ENCODE data around the gene SETD2. TPM values are rescaled to one million over a fixed set of nuclear protein-coding genes. Genes with fewer than 3 reads are reported as not detected.
A peak's percentile ranks its signal among the peaks of the same experiment; 100 is the strongest.
"Not testable (repeated sequence)": the region's sequence is repeated elsewhere in the genome, so short reads cannot be mapped to it uniquely, and the experiment has no call there.

SETD2 gene
- polyA plus RNA-seq, 4 donors: 15.9 to 38.3 (median 18.7) TPM

DNA sequence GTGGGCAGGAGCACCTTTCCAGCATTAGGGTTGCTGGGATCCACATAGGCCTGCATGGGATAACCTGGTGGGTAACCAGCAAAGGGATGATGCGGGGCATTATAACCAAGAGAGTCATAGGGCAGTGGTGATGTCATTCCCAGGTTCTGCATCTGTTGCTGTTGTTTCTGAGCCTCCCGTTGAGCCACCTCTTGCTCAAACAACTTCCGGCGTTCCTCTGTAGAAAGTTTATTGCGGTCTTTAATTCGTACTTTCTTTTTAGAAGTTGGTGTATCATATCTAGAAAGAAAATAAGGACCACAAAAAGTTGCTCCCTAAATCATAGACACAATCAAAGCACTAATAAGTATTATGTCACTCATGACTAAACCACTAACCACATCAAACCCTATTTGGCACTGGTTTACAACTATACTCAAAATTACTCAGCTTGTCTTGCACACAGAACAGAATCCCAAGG is 106.7 kb downstream of the SETD2 start:
- DNase-seq: peak in 1 of 2 donors; percentile 11
- H3K27me3 ChIP-seq (ENCODE audit: control insufficient read depth in 3 of 3, insufficient read depth in 3 of 3, low read length in 3 of 3): no peaks in the 10 kb centered on the region
- H3K4me3 ChIP-seq (ENCODE audit: low read depth in 1 of 3, low read length in 3 of 3): no peak overlapping the region
- H3K27ac ChIP-seq (ENCODE audit: low read depth in 1 of 3, low read length in 2 of 3): peak overlapping the region in 1 of 3 donors; percentile 24
- H3K9me3 ChIP-seq (ENCODE audit: control insufficient read depth in 2 of 2, insufficient read depth in 1 of 2, low read depth in 1 of 2, low read length in 1 of 2): no peaks in the 10 kb centered on the region
- FAIRE-seq: no peak
- H3K4me1 ChIP-seq (ENCODE audit: control insufficient read depth in 3 of 3, insufficient read depth in 2 of 3, low read depth in 1 of 3, low read length in 2 of 3): no peaks in the 10 kb centered on the region
- 78 to 80% (median 78%) methylated on average over 6 of the region's 6 CpGs for WGBS, 3 donors
- peaks cover 0 to 39% (median 10%) of the 10 kb centered on the region in 3 donors for H3K36me3 ChIP-seq (ENCODE audit: control insufficient read depth in 3 of 3, insufficient read depth in 2 of 3, low read depth in 1 of 3, low read length in 3 of 3)

DNA sequence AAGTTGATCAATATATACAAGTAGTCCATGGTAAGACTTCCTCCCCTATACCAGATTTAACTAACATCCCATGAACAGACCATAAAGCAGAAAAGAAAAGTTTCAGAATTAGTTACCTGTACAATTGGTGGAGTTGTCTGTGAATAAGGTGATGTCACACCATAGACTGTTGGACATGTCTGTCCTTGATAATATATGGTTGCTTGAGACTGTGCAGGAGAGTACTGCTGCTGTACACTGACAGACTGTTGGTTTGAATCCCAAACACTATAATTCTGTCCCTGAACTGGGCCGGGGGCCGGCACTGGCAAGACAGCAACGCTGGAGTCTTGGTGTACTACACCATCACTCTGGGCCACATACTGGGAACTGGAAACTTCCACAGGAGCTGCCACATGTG is 107.2 kb downstream of the SETD2 start:
- no peak for FAIRE-seq
- H3K9me3 ChIP-seq (ENCODE audit: control insufficient read depth in 2 of 2, insufficient read depth in 1 of 2, low read depth in 1 of 2, low read length in 1 of 2): no peaks in the 10 kb centered on the region
- WGBS, 3 donors: 95 to 98% (median 97%) methylated on average over 3 of the region's 3 CpGs
- H3K27me3 ChIP-seq (ENCODE audit: control insufficient read depth in 3 of 3, insufficient read depth in 3 of 3, low read length in 3 of 3): no peaks in the 10 kb centered on the region
- H3K27ac ChIP-seq (ENCODE audit: low read depth in 1 of 3, low read length in 2 of 3): peak overlapping the region in 1 of 3 donors; percentile 24
- H3K36me3 ChIP-seq (ENCODE audit: control insufficient read depth in 3 of 3, insufficient read depth in 2 of 3, low read depth in 1 of 3, low read length in 3 of 3): peaks cover 0 to 42% (median 7%) of the 10 kb centered on the region in 3 donors
- H3K4me1 ChIP-seq (ENCODE audit: control insufficient read depth in 3 of 3, insufficient read depth in 2 of 3, low read depth in 1 of 3, low read length in 2 of 3): no peaks in the 10 kb centered on the region
- no peak for DNase-seq
- no peak overlapping the region for H3K4me3 ChIP-seq (ENCODE audit: low read depth in 1 of 3, low read length in 3 of 3)

DNA sequence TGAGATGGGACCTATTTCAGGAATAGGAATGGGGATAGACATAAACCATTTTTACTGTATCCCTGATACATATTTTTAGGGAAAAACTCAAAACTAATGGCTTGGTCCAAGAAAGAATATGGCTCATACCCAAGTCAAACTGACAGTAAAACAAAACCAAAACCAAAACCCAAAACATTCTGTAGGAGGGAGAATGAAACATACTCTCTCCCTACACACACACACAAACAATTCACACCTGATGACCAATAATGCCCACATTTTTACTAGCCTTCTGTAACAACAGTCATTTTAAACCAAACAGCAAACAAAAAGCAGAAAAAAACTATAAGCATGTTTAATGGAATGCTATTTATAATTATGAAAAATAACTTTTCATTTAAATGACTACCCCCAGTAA is 109.5 kb downstream of the SETD2 start:
- Histone ChIP-seq H3K27ac (ENCODE audit: low read depth in 1 of 3, low read length in 2 of 3) (no peak overlapping the region), H3K4me1 (ENCODE audit: control insufficient read depth in 3 of 3, insufficient read depth in 2 of 3, low read depth in 1 of 3, low read length in 2 of 3) (no peaks in the 10 kb centered on the region), H3K27me3 (ENCODE audit: control insufficient read depth in 3 of 3, insufficient read depth in 3 of 3, low read length in 3 of 3) (no peaks in the 10 kb centered on the region), H3K9me3 (ENCODE audit: control insufficient read depth in 2 of 2, insufficient read depth in 1 of 2, low read depth in 1 of 2, low read length in 1 of 2) (no peaks in the 10 kb centered on the region), H3K36me3 (ENCODE audit: control insufficient read depth in 3 of 3, insufficient read depth in 2 of 3, low read depth in 1 of 3, low read length in 3 of 3) (peaks cover 0 to 38% (median 7%) of the 10 kb centered on the region in 3 donors), H3K4me3 (ENCODE audit: low read depth in 1 of 3, low read length in 3 of 3) (no peak overlapping the region)
- DNase-seq (no peak), FAIRE-seq (peak; percentile 61)

DNA sequence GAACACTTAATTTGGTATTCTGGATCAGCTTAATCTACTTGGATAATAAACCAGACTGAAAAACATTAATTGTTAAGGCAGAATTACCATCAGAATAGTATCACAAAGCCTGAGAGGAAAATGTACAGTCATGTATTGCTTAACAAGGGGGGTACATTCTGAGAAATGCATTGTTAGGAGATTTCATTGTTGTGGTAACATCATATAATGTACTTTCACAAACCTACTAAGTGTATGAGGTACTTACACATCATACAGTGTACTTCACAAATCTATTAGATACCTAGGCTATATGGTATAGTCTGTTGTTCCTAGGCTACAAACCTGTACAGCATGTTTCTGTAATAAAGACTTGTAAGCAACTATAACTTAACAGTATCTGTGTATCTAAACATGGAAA is 116.2 kb downstream of the SETD2 start:
- no peaks in the 10 kb centered on the region for H3K4me1 ChIP-seq (ENCODE audit: control insufficient read depth in 3 of 3, insufficient read depth in 2 of 3, low read depth in 1 of 3, low read length in 2 of 3)
- no peak overlapping the region for H3K27ac ChIP-seq (ENCODE audit: low read depth in 1 of 3, low read length in 2 of 3)
- no peak for DNase-seq
- H3K9me3 ChIP-seq (ENCODE audit: control insufficient read depth in 2 of 2, insufficient read depth in 1 of 2, low read depth in 1 of 2, low read length in 1 of 2): no peaks in the 10 kb centered on the region
- no peaks in the 10 kb centered on the region for H3K27me3 ChIP-seq (ENCODE audit: control insufficient read depth in 3 of 3, insufficient read depth in 3 of 3, low read length in 3 of 3)
- no peak overlapping the region for H3K4me3 ChIP-seq (ENCODE audit: low read depth in 1 of 3, low read length in 3 of 3)
- FAIRE-seq: no peak
- peaks cover 2 to 35% (median 3%) of the 10 kb centered on the region in 3 donors for H3K36me3 ChIP-seq (ENCODE audit: control insufficient read depth in 3 of 3, insufficient read depth in 2 of 3, low read depth in 1 of 3, low read length in 3 of 3)

DNA sequence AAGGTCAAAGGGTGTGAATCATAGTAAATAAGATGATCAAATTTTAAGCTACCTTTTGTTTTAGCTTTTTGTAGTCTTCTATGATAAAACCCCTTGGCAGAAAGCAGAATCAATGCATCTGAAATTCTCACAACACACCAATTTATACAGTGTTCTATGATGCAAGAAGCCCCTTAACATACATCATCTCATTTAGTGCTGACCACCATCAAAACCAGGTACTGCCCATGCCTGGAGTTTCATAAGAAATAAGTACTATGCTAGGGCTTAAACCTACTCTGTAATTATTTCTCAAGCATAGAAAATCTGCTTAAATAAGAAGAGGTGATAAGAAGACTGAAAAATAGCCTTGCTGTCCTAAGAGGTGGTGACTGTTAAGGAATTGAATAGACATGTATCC is 116.8 kb downstream of the SETD2 start:
- no peak for FAIRE-seq
- Histone ChIP-seq H3K36me3 (ENCODE audit: control insufficient read depth in 3 of 3, insufficient read depth in 2 of 3, low read depth in 1 of 3, low read length in 3 of 3) (peaks cover 2 to 30% (median 5%) of the 10 kb centered on the region in 3 donors), H3K9me3 (ENCODE audit: control insufficient read depth in 2 of 2, insufficient read depth in 1 of 2, low read depth in 1 of 2, low read length in 1 of 2) (no peaks in the 10 kb centered on the region), H3K4me1 (ENCODE audit: control insufficient read depth in 3 of 3, insufficient read depth in 2 of 3, low read depth in 1 of 3, low read length in 2 of 3) (no peaks in the 10 kb centered on the region), H3K27ac (ENCODE audit: low read depth in 1 of 3, low read length in 2 of 3) (no peak overlapping the region), H3K4me3 (ENCODE audit: low read depth in 1 of 3, low read length in 3 of 3) (no peak overlapping the region), H3K27me3 (ENCODE audit: control insufficient read depth in 3 of 3, insufficient read depth in 3 of 3, low read length in 3 of 3) (no peaks in the 10 kb centered on the region)
- no peak for DNase-seq

DNA sequence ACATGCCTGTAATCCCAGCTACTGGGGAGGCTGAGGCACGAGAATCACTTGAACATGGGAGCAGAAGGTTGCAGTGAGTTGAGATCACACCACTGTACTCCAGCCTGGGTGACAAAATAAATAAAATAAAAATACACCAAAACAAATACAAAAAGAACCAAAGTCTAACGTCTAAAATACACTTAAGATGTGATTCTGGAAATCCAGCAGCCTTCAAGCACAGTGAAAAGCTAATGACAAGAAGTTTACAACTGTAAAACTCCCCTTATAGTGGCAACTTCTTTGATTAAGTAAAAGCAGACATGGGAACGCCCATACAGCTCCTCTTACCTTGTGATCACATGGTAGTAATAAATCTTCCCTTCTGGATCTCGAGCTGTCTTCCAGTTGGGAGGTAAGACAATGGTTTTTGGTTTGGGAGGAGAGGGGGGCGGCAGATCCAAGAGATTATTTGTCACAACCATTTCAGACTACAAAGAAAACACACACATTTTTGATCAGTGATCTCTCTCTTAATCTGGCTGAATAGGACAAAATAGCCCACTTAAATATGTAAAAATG is 121.6 kb downstream of the SETD2 start:
- Histone ChIP-seq H3K27me3 (ENCODE audit: control insufficient read depth in 3 of 3, insufficient read depth in 3 of 3, low read length in 3 of 3) (no peaks in the 10 kb centered on the region), H3K27ac (ENCODE audit: low read depth in 1 of 3, low read length in 2 of 3) (no peak overlapping the region), H3K4me3 (ENCODE audit: low read depth in 1 of 3, low read length in 3 of 3) (no peak overlapping the region), H3K9me3 (ENCODE audit: control insufficient read depth in 2 of 2, insufficient read depth in 1 of 2, low read depth in 1 of 2, low read length in 1 of 2) (peaks cover 0 to 4% of the 10 kb centered on the region in 2 donors), H3K36me3 (ENCODE audit: control insufficient read depth in 3 of 3, insufficient read depth in 2 of 3, low read depth in 1 of 3, low read length in 3 of 3) (peaks cover 9 to 50% (median 21%) of the 10 kb centered on the region in 3 donors), H3K4me1 (ENCODE audit: control insufficient read depth in 3 of 3, insufficient read depth in 2 of 3, low read depth in 1 of 3, low read length in 2 of 3) (no peaks in the 10 kb centered on the region)
- FAIRE-seq (no peak), DNase-seq (no peak)
- 75 to 83% (median 77%) methylated on average over 5 of the region's 5 CpGs for WGBS, 3 donors

DNA sequence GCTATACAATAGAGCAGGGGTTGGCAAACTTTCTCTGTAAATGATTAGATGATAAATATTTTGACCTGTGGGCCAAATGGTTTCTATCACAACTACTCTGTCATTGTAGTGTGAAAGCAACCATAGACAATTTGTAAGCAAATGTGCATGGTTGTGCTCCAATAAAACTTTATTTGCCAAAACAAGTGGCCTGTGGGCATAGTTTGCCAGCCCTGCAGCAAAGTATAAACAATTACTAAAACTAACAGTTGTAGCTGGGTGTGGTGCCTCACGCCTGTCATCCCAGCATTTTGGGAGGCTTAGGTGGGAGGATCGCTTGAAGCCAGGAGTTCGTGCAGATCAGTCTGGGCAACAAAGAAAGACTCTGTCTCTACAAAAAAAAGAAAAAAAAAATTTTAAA is 122.8 kb downstream of the SETD2 start:
- H3K27me3 ChIP-seq (ENCODE audit: control insufficient read depth in 3 of 3, insufficient read depth in 3 of 3, low read length in 3 of 3): no peaks in the 10 kb centered on the region
- no peak overlapping the region for H3K27ac ChIP-seq (ENCODE audit: low read depth in 1 of 3, low read length in 2 of 3)
- peaks cover 9 to 53% (median 24%) of the 10 kb centered on the region in 3 donors for H3K36me3 ChIP-seq (ENCODE audit: control insufficient read depth in 3 of 3, insufficient read depth in 2 of 3, low read depth in 1 of 3, low read length in 3 of 3)
- no peaks in the 10 kb centered on the region for H3K4me1 ChIP-seq (ENCODE audit: control insufficient read depth in 3 of 3, insufficient read depth in 2 of 3, low read depth in 1 of 3, low read length in 2 of 3)
- FAIRE-seq: no peak
- 95 to 97% (median 96%) methylated on average over 3 of the region's 3 CpGs for WGBS, 3 donors
- H3K9me3 ChIP-seq (ENCODE audit: control insufficient read depth in 2 of 2, insufficient read depth in 1 of 2, low read depth in 1 of 2, low read length in 1 of 2): peaks cover 0 to 4% of the 10 kb centered on the region in 2 donors
- no peak for DNase-seq
- H3K4me3 ChIP-seq (ENCODE audit: low read depth in 1 of 3, low read length in 3 of 3): no peak overlapping the region

DNA sequence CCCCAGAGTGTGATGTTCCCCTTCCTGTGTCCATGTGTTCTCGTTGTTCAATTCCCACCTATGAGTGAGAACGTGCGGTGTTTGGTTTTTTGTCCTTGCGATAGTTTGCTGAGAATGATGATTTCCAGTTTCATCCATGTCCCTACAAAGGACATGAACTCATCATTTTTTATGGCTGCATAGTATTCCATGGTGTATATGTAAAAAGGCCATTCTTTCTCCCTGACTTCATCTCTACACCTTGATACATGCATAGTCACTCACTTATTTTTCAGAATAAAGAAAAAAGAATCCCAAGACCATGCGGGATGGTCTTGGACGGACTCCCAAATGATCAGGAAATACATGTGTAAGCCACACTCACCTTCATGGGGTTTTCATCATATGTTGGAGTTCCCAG is 126.6 kb downstream of the SETD2 start:
- Histone ChIP-seq H3K27ac (ENCODE audit: low read depth in 1 of 3, low read length in 2 of 3) (peak overlapping the region in 1 of 3 donors; percentile 68), H3K36me3 (ENCODE audit: control insufficient read depth in 3 of 3, insufficient read depth in 2 of 3, low read depth in 1 of 3, low read length in 3 of 3) (peaks cover 10 to 52% (median 26%) of the 10 kb centered on the region in 3 donors)
- not testable (repeated sequence) for FAIRE-seq; DNase-seq; H3K4me1 ChIP-seq (ENCODE audit: control insufficient read depth in 3 of 3, insufficient read depth in 2 of 3, low read depth in 1 of 3, low read length in 2 of 3); H3K4me3 ChIP-seq (ENCODE audit: low read depth in 1 of 3, low read length in 3 of 3); H3K9me3 ChIP-seq (ENCODE audit: control insufficient read depth in 2 of 2, insufficient read depth in 1 of 2, low read depth in 1 of 2, low read length in 1 of 2); H3K27me3 ChIP-seq (ENCODE audit: control insufficient read depth in 3 of 3, insufficient read depth in 3 of 3, low read length in 3 of 3)
- 50 to 79% (median 69%) methylated on average over 2 to 6 of the region's 6 CpGs for WGBS, 3 donors

DNA sequence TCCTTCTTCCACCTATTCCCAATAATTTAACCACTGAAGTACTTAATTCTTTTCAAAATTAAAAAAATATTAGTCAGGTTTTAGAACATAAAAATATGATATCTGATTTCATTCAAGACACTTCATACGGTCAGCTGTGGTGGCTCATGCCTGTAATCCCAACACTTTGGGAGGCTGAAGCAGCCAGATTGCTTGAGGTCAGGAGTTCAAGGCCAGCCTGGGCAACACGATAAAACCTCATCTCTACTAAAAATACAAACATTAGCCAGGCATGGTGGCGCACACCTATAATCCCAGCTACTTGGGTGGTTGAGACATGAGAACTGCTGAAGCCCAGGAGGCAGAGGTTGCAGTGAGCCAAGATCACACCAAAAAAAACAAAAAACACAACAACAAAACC is 127.8 kb downstream of the SETD2 start:
- DNase-seq (no peak), FAIRE-seq (no peak)
- Histone ChIP-seq H3K9me3 (ENCODE audit: control insufficient read depth in 2 of 2, insufficient read depth in 1 of 2, low read depth in 1 of 2, low read length in 1 of 2) (peaks cover 0 to 4% of the 10 kb centered on the region in 2 donors), H3K4me3 (ENCODE audit: low read depth in 1 of 3, low read length in 3 of 3) (no peak overlapping the region), H3K27me3 (ENCODE audit: control insufficient read depth in 3 of 3, insufficient read depth in 3 of 3, low read length in 3 of 3) (no peaks in the 10 kb centered on the region), H3K4me1 (ENCODE audit: control insufficient read depth in 3 of 3, insufficient read depth in 2 of 3, low read depth in 1 of 3, low read length in 2 of 3) (peaks cover 0 to 4% (median 0%) of the 10 kb centered on the region in 3 donors), H3K27ac (ENCODE audit: low read depth in 1 of 3, low read length in 2 of 3) (no peak overlapping the region), H3K36me3 (ENCODE audit: control insufficient read depth in 3 of 3, insufficient read depth in 2 of 3, low read depth in 1 of 3, low read length in 3 of 3) (peaks cover 10 to 49% (median 27%) of the 10 kb centered on the region in 3 donors)
- 26 to 59% (median 47%) methylated on average over 3 of the region's 3 CpGs for WGBS, 3 donors
